Mucosa of descending colon (tissue), 3 donors: Measurements from ENCODE around the gene HSD11B1. TPM values are rescaled to one million over a fixed set of nuclear protein-coding genes. Genes with fewer than 3 reads are reported as not detected.

Experiments used
- ATAC-seq: fragments of 200-7000 bp; cut with Tn5 transposase; one replicate; pipeline ENCODE4 v1.9.1; 2020; ENCODE audit warnings: mild to moderate bottlenecking, moderate library complexity
- DNase-seq, 3 donors: peaks; one replicate each; pipeline ENCODE4 v3.0.0-alpha.2; 2020
- H3K36me3 ChIP-seq: fragments of 200-600 bp; one replicate; pipeline ENCODE4 v1.8.0; 2021; ENCODE audit warnings: low read depth, mild to moderate bottlenecking
- H3K4me1 ChIP-seq: fragments of 200-600 bp; one replicate; pipeline ENCODE4 v1.8.0; 2021; ENCODE audit warnings: low read depth, mild to moderate bottlenecking
- H3K4me3 ChIP-seq: fragments of 200-600 bp; one replicate; pipeline ENCODE4 v1.8.0; 2021; ENCODE audit warnings: mild to moderate bottlenecking
- H3K9me3 ChIP-seq: fragments of 200-600 bp; one replicate; pipeline ENCODE4 v1.8.0; 2021; ENCODE audit warnings: mild to moderate bottlenecking
- intact Hi-C, 2 donors: fragments of 100-400 bp; cut with DNase I in 1 of 2; cut with micrococcal nuclease in 1 of 2; formaldehyde crosslinking; loops; one replicate each; pipeline versions ENCODE4 v1.11.0 to v1.11.1; 2022; cut with DNase I, micrococcal nuclease
- total RNA-seq, 3 donors: library from RNA; stranded (reverse); fragmentation: NEBNext Ultra II Directional in 2 of 3; extraction: Animal tissue kit (Norgen Biotek cat#: 25700) in 2 of 3; gene quantifications; one replicate each; pipeline versions ENCODE4 v1.2.1 to v1.2.4, GENCODE V29; 2021 to 2023
- TF ChIP-seq, protein P1 (sequence below): fragments of 200-600 bp; IDR thresholded peaks from one replicate; pipeline ENCODE4 v1.8.0; 2022; ENCODE audit warnings: antibody characterized with exemption, mild to moderate bottlenecking
- donor health status: DM: no; HTN: no; CAD: no; lungs with moderate emphysema.
- donor health status: DM: no; HTN: no; CAD: no.
- donor health status: DM: no; HTN: yes; CAD: no.

Gene HSD11B1
- total RNA-seq, 3 donors from 2014 or later: 2.8 to 5.7 TPM; not detected in 1

DNA sequence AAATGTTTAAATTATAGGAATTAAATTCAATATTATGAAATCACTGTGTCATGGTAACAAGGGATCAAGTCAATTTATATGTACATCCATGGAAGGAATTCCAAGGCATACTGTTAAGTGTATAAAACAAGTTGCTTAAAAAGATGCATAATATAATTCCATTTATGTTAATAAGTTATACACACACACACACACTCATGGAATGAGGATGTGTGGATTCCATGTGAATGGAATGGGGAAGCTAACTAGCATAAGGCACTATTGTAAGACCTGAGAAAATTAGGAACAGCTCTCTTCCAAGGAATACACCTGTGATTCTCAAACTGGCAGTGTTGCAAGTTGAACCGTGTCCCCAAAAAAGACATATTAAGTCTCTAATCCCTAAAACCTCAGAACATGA, 33.6 kb downstream of the HSD11B1 start:
- intact Hi-C loops: no loop called here

DNA sequence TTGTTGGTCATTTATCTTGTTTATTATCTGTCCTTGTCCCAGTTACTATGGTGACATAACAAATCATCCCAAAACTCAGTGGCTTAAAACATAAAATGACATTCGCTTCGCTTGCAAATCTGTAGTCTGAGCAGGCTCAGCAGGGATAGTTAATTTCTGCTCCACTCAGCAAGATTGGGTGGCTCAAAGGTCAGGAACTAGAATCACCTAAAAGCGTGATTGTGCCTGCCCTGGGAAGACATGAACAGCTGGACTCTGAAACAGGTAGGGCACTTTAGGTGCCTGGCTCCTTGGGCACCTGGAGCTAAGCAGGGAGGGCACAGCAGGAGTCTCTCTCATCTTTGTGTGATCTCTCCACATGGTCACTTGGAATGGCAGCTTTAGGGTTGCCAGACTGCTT, 36.5 kb downstream of the HSD11B1 start:
- TF ChIP-seq, protein P1, sequence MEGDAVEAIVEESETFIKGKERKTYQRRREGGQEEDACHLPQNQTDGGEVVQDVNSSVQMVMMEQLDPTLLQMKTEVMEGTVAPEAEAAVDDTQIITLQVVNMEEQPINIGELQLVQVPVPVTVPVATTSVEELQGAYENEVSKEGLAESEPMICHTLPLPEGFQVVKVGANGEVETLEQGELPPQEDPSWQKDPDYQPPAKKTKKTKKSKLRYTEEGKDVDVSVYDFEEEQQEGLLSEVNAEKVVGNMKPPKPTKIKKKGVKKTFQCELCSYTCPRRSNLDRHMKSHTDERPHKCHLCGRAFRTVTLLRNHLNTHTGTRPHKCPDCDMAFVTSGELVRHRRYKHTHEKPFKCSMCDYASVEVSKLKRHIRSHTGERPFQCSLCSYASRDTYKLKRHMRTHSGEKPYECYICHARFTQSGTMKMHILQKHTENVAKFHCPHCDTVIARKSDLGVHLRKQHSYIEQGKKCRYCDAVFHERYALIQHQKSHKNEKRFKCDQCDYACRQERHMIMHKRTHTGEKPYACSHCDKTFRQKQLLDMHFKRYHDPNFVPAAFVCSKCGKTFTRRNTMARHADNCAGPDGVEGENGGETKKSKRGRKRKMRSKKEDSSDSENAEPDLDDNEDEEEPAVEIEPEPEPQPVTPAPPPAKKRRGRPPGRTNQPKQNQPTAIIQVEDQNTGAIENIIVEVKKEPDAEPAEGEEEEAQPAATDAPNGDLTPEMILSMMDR: no peak
- intact Hi-C loops: no loop called here
- no peaks in the 10 kb centered on the region for H3K36me3 ChIP-seq
- ATAC-seq: no peak
- H3K9me3 ChIP-seq: no peaks in the 10 kb centered on the region
- H3K4me1 ChIP-seq: no peaks in the 10 kb centered on the region
- no peak for DNase-seq
- H3K4me3 ChIP-seq: no peak overlapping the region

More for the DNA sequence above, 33.6 kb downstream of the HSD11B1 start:
- ATAC-seq (no peak), DNase-seq (no peak)
- H3K9me3 ChIP-seq: no peaks in the 10 kb centered on the region
- TF ChIP-seq, protein P1: no peak
- H3K4me3 ChIP-seq: no peak overlapping the region
- no peaks in the 10 kb centered on the region for H3K4me1 ChIP-seq
- H3K36me3 ChIP-seq: no peaks in the 10 kb centered on the region

DNA sequence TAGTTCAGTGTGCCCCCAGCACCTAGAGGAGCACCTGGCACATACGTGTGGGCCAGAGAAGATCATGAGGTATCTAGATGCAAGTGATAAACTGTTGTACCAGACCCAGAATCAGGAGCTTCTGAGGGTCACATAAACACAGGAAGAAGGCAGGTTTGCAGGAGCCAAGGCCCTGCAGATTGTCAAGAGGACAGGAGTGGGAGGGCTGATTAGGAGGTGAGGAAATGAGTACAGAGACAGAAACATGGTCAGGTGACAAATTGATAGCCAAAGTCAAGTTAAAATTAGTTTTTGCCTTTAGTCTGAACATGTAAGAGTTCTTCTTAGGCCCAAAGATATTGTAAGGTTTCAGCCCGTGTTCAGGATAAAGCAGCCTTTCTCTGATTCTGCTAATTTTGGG, 37.2 kb downstream of the HSD11B1 start:
- Histone ChIP-seq H3K4me3 (no peak overlapping the region), H3K9me3 (no peaks in the 10 kb centered on the region), H3K36me3 (no peaks in the 10 kb centered on the region), H3K4me1 (no peaks in the 10 kb centered on the region)
- ATAC-seq: no peak
- TF ChIP-seq, protein P1: no peak
- no peak for DNase-seq
- intact Hi-C loops: no loop called here

DNA sequence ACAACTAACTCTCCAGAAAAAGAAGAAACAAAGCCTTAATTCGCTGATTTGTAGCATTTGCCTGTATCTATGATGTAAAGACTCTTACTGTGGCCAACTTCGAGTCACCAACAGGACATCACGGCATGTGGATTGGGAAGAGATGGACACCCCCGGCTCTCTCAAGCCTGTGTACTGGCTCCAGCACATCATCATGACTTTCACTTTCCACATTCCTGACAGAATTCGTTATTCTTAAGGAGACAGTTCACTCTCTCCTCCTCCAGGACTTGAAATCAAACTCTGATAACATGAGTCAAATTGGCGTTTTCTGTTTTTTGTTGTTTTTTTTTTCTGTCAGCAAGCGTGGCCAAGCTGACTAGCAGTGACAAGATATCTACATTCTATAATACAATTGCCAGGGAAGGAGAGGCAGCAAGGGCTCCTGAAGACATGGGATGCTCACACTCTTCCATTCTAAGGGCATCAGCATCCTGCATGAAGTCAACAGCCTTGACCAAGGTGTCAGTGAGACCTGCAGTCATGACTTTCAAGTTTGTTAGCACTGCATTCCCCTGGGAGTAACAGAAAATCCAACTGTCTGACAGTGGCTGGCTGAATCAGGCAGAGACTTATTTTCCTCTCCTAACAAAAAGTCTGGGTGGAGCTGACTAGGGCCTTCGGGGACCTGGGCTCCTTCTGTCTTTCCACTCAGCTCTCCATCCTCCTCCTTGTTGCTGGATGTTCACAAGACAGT, 37.9 kb downstream of the HSD11B1 start:
- H3K4me1 ChIP-seq: no peaks in the 10 kb centered on the region
- ATAC-seq (peak; percentile 28), DNase-seq (no peak)
- H3K36me3 ChIP-seq: no peaks in the 10 kb centered on the region
- H3K9me3 ChIP-seq: no peaks in the 10 kb centered on the region
- TF ChIP-seq, protein P1: no peak
- intact Hi-C loops: no loop called here
- no peak overlapping the region for H3K4me3 ChIP-seq

DNA sequence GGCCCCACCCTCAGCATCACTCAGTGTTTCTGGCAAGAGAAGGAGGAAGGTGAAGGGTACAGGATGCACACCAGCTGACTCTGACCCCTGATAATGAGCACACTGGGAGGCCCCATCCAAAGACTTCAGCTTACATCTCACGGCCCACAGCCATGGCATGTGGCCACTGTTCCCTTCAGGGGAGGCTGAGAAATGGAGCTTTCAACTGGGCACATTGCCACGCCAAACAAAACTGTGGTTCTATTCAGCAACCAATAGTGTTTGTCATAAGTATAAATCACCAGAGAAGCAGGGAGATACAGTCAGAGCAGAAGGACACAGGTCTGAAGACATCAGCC, 38.5 kb downstream of the HSD11B1 start:
- intact Hi-C loops: no loop called here
- ATAC-seq (no peak), DNase-seq (no peak)
- H3K4me3 ChIP-seq: no peak overlapping the region
- H3K9me3 ChIP-seq: no peaks in the 10 kb centered on the region
- TF ChIP-seq, protein P1: no peak
- H3K4me1 ChIP-seq: no peaks in the 10 kb centered on the region
- no peaks in the 10 kb centered on the region for H3K36me3 ChIP-seq
